Prostate gland (tissue), 2 donors: ENCODE results near the gene LRRN2. TPM values are rescaled to one million over a fixed set of nuclear protein-coding genes. Genes with fewer than 3 reads are reported as not detected.
"Not testable (repeated sequence)": the region's sequence is repeated elsewhere in the genome, so short reads cannot be mapped to it uniquely, and the experiment has no call there.

ENCODE experiments used
- DNase-seq: peaks from one replicate; pipeline ENCODE4 v3.0.0-alpha.2; 2019; ENCODE audit warnings: low spot score
- H3K27ac ChIP-seq, 2 donors: fragments of 200-600 bp; sonication (generic); 2 replicates each; pipeline ENCODE4 v1.5.1; 2017 to 2019
- H3K27me3 ChIP-seq: fragments of 200-600 bp; sonication (generic); replicated peaks from 2 replicates; pipeline ENCODE4 v1.5.1; 2019; ENCODE audit not compliant: insufficient read depth
- H3K36me3 ChIP-seq, 2 donors: fragments of 200-600 bp; sonication (generic); 1 replicate in 1 of 2; 2 replicates in 1 of 2; pipeline versions ENCODE4 v1.5.1 to v1.8.1; 2017 to 2019
- H3K4me1 ChIP-seq: fragments of 200-600 bp; sonication (generic); replicated peaks from 2 replicates; pipeline ENCODE4 v1.5.1; 2019
- H3K4me3 ChIP-seq, 2 donors: fragments of 200-600 bp; sonication (generic); 2 replicates each; pipeline ENCODE4 v1.5.1; 2017 to 2019
- H3K9me3 ChIP-seq: fragments of 200-600 bp; sonication (generic); 2 replicates; pipeline ENCODE4 v1.5.1; 2017
- POLR2A ChIP-seq: fragments of 450-650 bp; IDR thresholded peaks from one replicate; pipeline ENCODE4 v1.6.1; 2016; ENCODE audit warnings: antibody characterized with exemption, mild to moderate bottlenecking
- POLR2AphosphoS5 ChIP-seq: sonication (generic); formaldehyde crosslinking; IDR thresholded peaks from one replicate; pipeline ENCODE4 v1.6.1; 2017; ENCODE audit warnings: antibody characterized with exemption
- WGBS: methylation state at CpG from one replicate; pipeline ENCODE4 v1.1.5; 2018; 5-methylcytosine and 5-hydroxymethylcytosine counted together
- intact Hi-C: fragments of 100-400 bp; cut with DNase I; formaldehyde crosslinking; loops from one replicate; pipeline ENCODE4 v1.14.2; 2022
- total RNA-seq, 2 donors: library from RNA; depleted of rRNA; stranded (reverse); fragments of >200 nt; gene quantifications; one replicate each; pipeline ENCODE4 v1.1.0, GENCODE V29; 2016
- TF ChIP-seq, protein P1 (sequence below), 4 experiments: fragments of 200-600 bp in 2 of 4; fragments of 450-650 bp in 2 of 4; sonication (generic) in 2 of 4; IDR thresholded peaks; 1 replicate in 3 of 4; 2 replicates in 1 of 4; pipeline ENCODE4 v1.5.1; 2016 to 2019; ENCODE audit warnings: antibody characterized with exemption in 4 of 4, mild to moderate bottlenecking in 2 of 4, moderate library complexity in 2 of 4

LRRN2 gene
- total RNA-seq, 2 donors from 2014 or later = 0.55 to 15.3 TPM

DNA sequence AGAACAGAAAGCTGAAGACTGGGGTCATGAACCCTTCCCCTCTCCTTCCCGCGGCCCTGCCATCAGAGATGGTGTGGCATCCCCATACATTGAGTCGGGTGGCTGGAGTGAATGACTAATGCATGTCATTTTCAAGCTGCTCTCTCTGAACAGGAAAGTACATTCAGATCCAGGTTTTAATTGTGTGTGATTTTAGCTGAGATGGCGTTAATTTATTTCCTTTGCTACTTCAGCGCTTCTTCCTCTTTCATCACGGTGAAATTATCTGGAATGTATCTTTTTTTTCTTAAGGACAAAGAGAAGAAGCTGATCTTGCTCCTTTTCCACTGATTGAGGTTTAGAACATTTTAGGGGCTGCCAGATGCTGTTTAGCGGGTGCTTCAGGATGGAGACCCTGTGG, 8.6 kb upstream of the LRRN2 start:
- H3K4me1 ChIP-seq = no peaks in the 10 kb centered on the region
- WGBS = 88% methylated on average over 7 of the region's 7 CpGs
- no peaks in the 10 kb centered on the region for H3K27me3 ChIP-seq
- H3K27ac ChIP-seq = no peak overlapping the region
- TF ChIP-seq POLR2AphosphoS5 (no peak), POLR2A (no peak)
- TF ChIP-seq, protein P1, sequence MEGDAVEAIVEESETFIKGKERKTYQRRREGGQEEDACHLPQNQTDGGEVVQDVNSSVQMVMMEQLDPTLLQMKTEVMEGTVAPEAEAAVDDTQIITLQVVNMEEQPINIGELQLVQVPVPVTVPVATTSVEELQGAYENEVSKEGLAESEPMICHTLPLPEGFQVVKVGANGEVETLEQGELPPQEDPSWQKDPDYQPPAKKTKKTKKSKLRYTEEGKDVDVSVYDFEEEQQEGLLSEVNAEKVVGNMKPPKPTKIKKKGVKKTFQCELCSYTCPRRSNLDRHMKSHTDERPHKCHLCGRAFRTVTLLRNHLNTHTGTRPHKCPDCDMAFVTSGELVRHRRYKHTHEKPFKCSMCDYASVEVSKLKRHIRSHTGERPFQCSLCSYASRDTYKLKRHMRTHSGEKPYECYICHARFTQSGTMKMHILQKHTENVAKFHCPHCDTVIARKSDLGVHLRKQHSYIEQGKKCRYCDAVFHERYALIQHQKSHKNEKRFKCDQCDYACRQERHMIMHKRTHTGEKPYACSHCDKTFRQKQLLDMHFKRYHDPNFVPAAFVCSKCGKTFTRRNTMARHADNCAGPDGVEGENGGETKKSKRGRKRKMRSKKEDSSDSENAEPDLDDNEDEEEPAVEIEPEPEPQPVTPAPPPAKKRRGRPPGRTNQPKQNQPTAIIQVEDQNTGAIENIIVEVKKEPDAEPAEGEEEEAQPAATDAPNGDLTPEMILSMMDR (IDR thresholded peaks at IDR 0.05) = no peak
- intact Hi-C loops = no loop called here
- H3K9me3 ChIP-seq = no peaks in the 10 kb centered on the region
- H3K4me3 ChIP-seq = no peak overlapping the region
- no peak for DNase-seq
- no peaks in the 10 kb centered on the region for H3K36me3 ChIP-seq

DNA sequence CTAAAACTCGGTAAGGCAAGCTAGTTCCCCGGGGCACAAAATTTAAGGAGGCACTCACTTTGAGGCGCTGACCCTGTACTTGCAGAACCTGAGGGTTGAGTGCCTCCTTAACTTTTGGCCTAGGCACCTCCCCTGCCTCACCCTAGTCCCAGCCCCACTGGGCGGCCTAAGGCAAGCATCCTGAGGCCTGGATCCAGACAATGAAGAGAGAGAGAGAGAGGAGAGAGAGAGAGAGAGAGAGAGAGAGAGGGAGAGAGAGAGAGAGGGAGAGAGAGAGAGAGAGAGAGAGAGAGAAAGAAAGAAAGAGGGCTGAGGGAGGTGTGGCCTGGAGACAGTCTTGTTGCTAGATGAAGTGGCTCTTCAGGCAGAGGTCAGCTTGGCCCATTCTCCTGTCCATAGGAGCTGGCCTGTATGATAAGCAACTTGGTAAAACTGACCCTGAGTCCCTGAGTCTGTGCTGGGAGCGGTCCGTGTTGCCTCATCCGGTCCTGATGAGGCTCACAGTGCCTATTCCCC, 7.4 kb upstream of the LRRN2 start:
- 80% methylated on average over 7 of the region's 7 CpGs for WGBS
- DNase-seq = no peak
- no peaks in the 10 kb centered on the region for H3K27me3 ChIP-seq
- TF ChIP-seq POLR2A (no peak), POLR2AphosphoS5 (no peak)
- TF ChIP-seq, protein P1 (IDR thresholded peaks at IDR 0.05) = no peak
- H3K36me3 ChIP-seq = no peaks in the 10 kb centered on the region
- intact Hi-C loops = no loop called here
- no peak overlapping the region for H3K4me3 ChIP-seq
- H3K27ac ChIP-seq = no peak overlapping the region
- H3K4me1 ChIP-seq = no peaks in the 10 kb centered on the region
- H3K9me3 ChIP-seq = no peaks in the 10 kb centered on the region

DNA sequence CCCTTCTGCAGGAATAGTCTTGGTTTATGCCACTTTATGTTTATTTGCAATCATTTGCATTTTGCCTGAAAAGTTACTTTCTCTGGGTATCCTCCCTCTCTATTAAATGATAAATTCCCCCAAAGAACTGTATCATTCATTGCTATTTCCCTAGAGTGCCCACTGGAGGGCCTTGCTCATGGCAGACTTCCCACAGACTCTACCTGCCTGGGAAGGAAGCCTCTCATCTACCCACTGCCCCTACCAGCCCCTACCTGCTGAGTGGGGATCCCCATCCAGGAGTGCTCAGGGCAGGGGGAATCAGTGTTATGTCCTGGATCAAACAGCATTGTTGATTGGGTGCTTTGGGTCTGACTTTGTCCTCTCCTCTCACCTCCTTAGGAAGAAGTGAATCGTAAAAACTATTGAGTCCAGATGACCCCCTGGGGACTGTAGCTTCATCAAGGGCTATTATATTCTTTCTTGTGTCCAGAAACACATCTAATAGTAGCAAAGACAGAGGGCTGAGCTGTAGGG, 6.8 kb upstream of the LRRN2 start:
- TF ChIP-seq POLR2AphosphoS5 (no peak), POLR2A (no peak)
- TF ChIP-seq, protein P1 (IDR thresholded peaks at IDR 0.05) = no peak
- Histone ChIP-seq H3K36me3 (no peaks in the 10 kb centered on the region), H3K9me3 (no peaks in the 10 kb centered on the region), H3K4me3 (no peak overlapping the region), H3K27ac (no peak overlapping the region), H3K4me1 (no peaks in the 10 kb centered on the region), H3K27me3 (no peaks in the 10 kb centered on the region)
- intact Hi-C loops = no loop called here
- 88% methylated on average over 1 of the region's 1 CpG for WGBS
- no peak for DNase-seq

DNA sequence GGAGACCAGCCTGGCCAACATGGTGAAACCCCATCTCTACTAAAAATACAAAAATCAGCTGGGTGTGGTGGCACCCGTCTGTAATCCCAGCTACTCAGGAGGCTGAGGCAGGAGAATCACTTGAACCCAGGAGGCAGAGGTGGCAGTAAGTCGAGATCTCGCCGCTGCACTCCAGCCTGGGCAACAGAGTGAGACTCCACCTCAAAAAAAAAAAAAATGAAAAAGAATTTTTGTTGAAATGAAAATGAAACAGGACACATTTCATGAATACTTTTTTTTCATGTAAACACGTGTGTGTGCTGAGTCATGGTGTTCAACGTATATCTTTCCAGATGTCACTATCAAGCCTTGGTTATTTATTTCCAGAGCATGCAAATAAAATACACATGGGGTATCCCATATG, 5.8 kb upstream of the LRRN2 start:
- H3K4me3 ChIP-seq, DNase-seq, intact Hi-C loops, H3K4me1 ChIP-seq, H3K36me3 ChIP-seq, H3K27me3 ChIP-seq, H3K27ac ChIP-seq, H3K9me3 ChIP-seq: not testable (repeated sequence)
- 82% methylated on average over 6 of the region's 6 CpGs for whole genome bisulfite sequencing

DNA sequence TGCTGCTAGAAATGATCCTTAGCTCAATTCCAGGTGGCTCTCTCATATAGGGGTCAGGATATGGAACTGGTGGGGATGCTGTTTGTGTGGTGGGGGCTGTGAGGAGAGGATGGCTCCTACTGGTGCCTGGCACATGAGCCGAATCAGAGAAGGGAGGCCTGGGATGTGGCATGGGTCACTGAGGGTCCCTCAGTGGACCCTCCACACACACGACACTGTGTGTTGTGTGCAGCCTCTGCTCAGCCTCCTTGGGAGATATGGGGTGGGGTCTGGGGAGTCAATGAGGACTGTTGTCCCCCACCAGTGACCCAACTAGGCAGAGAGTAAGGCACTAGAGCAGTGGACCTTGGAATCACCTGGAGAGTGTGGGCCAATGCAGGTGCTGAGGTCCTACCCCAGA, 3.2 kb upstream of the LRRN2 start:
- peaks cover 3% of the 10 kb centered on the region for H3K4me1 ChIP-seq
- H3K36me3 ChIP-seq = no peaks in the 10 kb centered on the region
- TF ChIP-seq POLR2AphosphoS5 = no peak
- TF ChIP-seq, protein P1 (IDR thresholded peaks at IDR 0.05) = no peak
- TF ChIP-seq POLR2A = no peak
- no peak overlapping the region for H3K27ac ChIP-seq
- H3K27me3 ChIP-seq = peaks cover 2% of the 10 kb centered on the region
- intact Hi-C loops = no loop called here
- H3K4me3 ChIP-seq = no peak overlapping the region
- no peaks in the 10 kb centered on the region for H3K9me3 ChIP-seq
- 90% methylated on average over 2 of the region's 2 CpGs for WGBS
- no peak for DNase-seq
